Endothelial cell of umbilical vein (primary cell): Measurements from ENCODE around the gene COL18A1.

Experiments used
- CTCF ChIP-seq, 2 donors: IDR thresholded peaks; 1 replicate in 1 of 2; 2 replicates in 1 of 2; pipeline ENCODE4 v1.5.1; 2011; ENCODE audit warnings: low read length in 2 of 2, mild to moderate bottlenecking in 2 of 2, moderate library complexity in 2 of 2, control low read depth in 1 of 2, inconsistent platforms in 1 of 2, low read depth in 1 of 2; ENCODE audit not compliant: insufficient read depth in 1 of 2; ENCODE audit errors: extremely low read depth in 1 of 2
- EZH2 ChIP-seq: IDR thresholded peaks from 2 replicates; pipeline ENCODE4 v1.6.1; 2012; ENCODE audit warnings: borderline replicate concordance, low read depth, mild to moderate bottlenecking, moderate library complexity, low read length, inconsistent platforms; ENCODE audit not compliant: severe bottlenecking
- GATA2 ChIP-seq: IDR thresholded peaks from 2 replicates; pipeline ENCODE4 v1.7.0; 2011; ENCODE audit warnings: low read depth, mild to moderate bottlenecking, moderate library complexity, mixed read lengths, low read length; ENCODE audit not compliant: insufficient read length, insufficient read depth
- JUN ChIP-seq: IDR thresholded peaks from 2 replicates; pipeline ENCODE4 v1.6.1; 2011; ENCODE audit warnings: borderline replicate concordance, low read depth; ENCODE audit not compliant: insufficient read length, insufficient read depth
- POLR2A ChIP-seq: IDR thresholded peaks from 2 replicates; pipeline ENCODE4 v1.6.1; 2012; ENCODE audit warnings: low read depth, mild to moderate bottlenecking, control low read depth, low read length
- POLR2AphosphoS5 ChIP-seq: IDR thresholded peaks from 2 replicates; pipeline ENCODE4 v1.6.1; 2012; ENCODE audit warnings: low read depth, mild to moderate bottlenecking, control low read depth, low read length, moderate library complexity; ENCODE audit not compliant: insufficient read depth
- TF ChIP-seq, protein P1 (sequence below): IDR thresholded peaks from 2 replicates; pipeline ENCODE4 v1.6.1; 2011; ENCODE audit not compliant: insufficient read depth, insufficient read length

- TF ChIP-seq CTCF (IDR thresholded peaks at IDR 0.05; ENCODE audit: extremely low read depth in 1 of 2, insufficient read depth in 1 of 2, low read depth in 1 of 2, low read length in 2 of 2) (no peak), POLR2A (no peak), EZH2 (no peak), POLR2AphosphoS5 (no peak), GATA2 (no peak), JUN (no peak)
- TF ChIP-seq, protein P1, sequence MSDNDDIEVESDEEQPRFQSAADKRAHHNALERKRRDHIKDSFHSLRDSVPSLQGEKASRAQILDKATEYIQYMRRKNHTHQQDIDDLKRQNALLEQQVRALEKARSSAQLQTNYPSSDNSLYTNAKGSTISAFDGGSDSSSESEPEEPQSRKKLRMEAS, result no peak
Observed at GRCh38 chr21:45387506-45387905, 17.5 kb upstream of the COL18A1 start.
